Measurements from ENCODE around the gene HEMK1.

- TF ChIP-seq CTCF (conservative IDR thresholded peaks at IDR 0.05; ENCODE audit: low read length) (peak; percentile 76), EZH2phosphoT487 (IDR thresholded peaks at IDR 0.05; ENCODE audit: borderline replicate concordance, low read depth, low read length) (no peak)
Observed at GRCh38 chr3:50550079-50550736, 19.1 kb upstream of the HEMK1 start.
